Measurements from ENCODE around the gene MGST2. TPM values are rescaled to one million over a fixed set of nuclear protein-coding genes. Genes with fewer than 3 reads are reported as not detected.
"Not testable (repeated sequence)": the region's sequence is repeated elsewhere in the genome, so short reads cannot be mapped to it uniquely, and the experiment has no call there.

MGST2 gene
- total RNA-seq, 1 donor from 2014 or later = 106 TPM

- DNase-seq = no peak
- no peak for ATAC-seq (ENCODE audit: poor library complexity)
- intact Hi-C loops (cut with DNase I) = no loop called here
Measured at GRCh38 chr4:139689093-139689722, 23.6 kb downstream of the MGST2 start.

- no peak for ATAC-seq (ENCODE audit: poor library complexity)
- DNase-seq = no peak
- intact Hi-C loops (cut with DNase I) = no loop called here
Measured at GRCh38 chr4:139690419-139690818, 24.8 kb downstream of the MGST2 start.

- ATAC-seq (ENCODE audit: poor library complexity) = peak; percentile 87
- DNase-seq = no peak
- intact Hi-C loops (cut with DNase I) = no loop called here
Measured at GRCh38 chr4:139692309-139693012, 26.8 kb downstream of the MGST2 start.

GRCh38 chr4:139694522-139695107 is 29.0 kb downstream of the MGST2 start:
- DNase-seq (no peak), ATAC-seq (ENCODE audit: poor library complexity) (no peak)
- intact Hi-C loops (cut with DNase I) = no loop called here

GRCh38 chr4:139696491-139696890 is 30.9 kb downstream of the MGST2 start:
- ATAC-seq (ENCODE audit: poor library complexity) (no peak), DNase-seq (no peak)
- intact Hi-C loops (cut with DNase I) = no loop called here

GRCh38 chr4:139698167-139698925 is 32.7 kb downstream of the MGST2 start:
- DNase-seq; ATAC-seq (ENCODE audit: poor library complexity); intact Hi-C loops (cut with DNase I): not testable (repeated sequence)

- no peak for DNase-seq
- intact Hi-C loops (cut with DNase I) = no loop called here
- ATAC-seq (ENCODE audit: poor library complexity) = no peak
Measured at GRCh38 chr4:139700568-139700967, 34.9 kb downstream of the MGST2 start.

GRCh38 chr4:139704915-139705485 is 39.4 kb downstream of the MGST2 start:
- intact Hi-C loops (cut with DNase I) = no loop called here
- DNase-seq (no peak), ATAC-seq (ENCODE audit: poor library complexity) (no peak)

- intact Hi-C loops (cut with DNase I) = no loop called here
- ATAC-seq (ENCODE audit: poor library complexity) (no peak), DNase-seq (no peak)
Measured at GRCh38 chr4:139709660-139710059, 44.0 kb downstream of the MGST2 start.

- intact Hi-C loops (cut with DNase I) = no loop called here
- DNase-seq = no peak
- ATAC-seq (ENCODE audit: poor library complexity) = no peak
Measured at GRCh38 chr4:139710073-139710472, 44.5 kb downstream of the MGST2 start.

GRCh38 chr4:139711461-139711860 is 45.8 kb downstream of the MGST2 start:
- DNase-seq (no peak), ATAC-seq (ENCODE audit: poor library complexity) (no peak)
- intact Hi-C loops (cut with DNase I) = no loop called here

GRCh38 chr4:139712882-139713281 is 47.3 kb downstream of the MGST2 start:
- ATAC-seq (ENCODE audit: poor library complexity) (peak; percentile 56), DNase-seq (no peak)
- intact Hi-C loops (cut with DNase I) = no loop called here

- intact Hi-C loops (cut with DNase I) = no loop called here
- ATAC-seq (ENCODE audit: poor library complexity) (peak; percentile 32), DNase-seq (peak; percentile 18)
Measured at GRCh38 chr4:139715746-139716391, 50.2 kb downstream of the MGST2 start.

GRCh38 chr4:139718358-139718757 is 52.7 kb downstream of the MGST2 start:
- ATAC-seq (ENCODE audit: poor library complexity) = no peak
- intact Hi-C loops (cut with DNase I) = no loop called here

GRCh38 chr4:139718833-139719232 is 53.2 kb downstream of the MGST2 start:
- intact Hi-C loops (cut with DNase I) = no loop called here
- DNase-seq (peak; percentile 27), ATAC-seq (ENCODE audit: poor library complexity) (no peak)

More at GRCh38 chr4:139718358-139718757, 52.7 kb downstream of the MGST2 start:
- DNase-seq = peak; percentile 23

GRCh38 chr4:139719381-139720101 is 53.9 kb downstream of the MGST2 start:
- no peak for ATAC-seq (ENCODE audit: poor library complexity)

GRCh38 chr4:139720806-139721205 is 55.2 kb downstream of the MGST2 start:
- intact Hi-C loops (cut with DNase I) = loop anchor here (10.0 kb wide), 1 partner anchor 334 kb away; no protein-coding TSS in a partner anchor

More at GRCh38 chr4:139719381-139720101, 53.9 kb downstream of the MGST2 start:
- intact Hi-C loops (cut with DNase I) = loop anchor here (10.0 kb wide), 1 partner anchor 335 kb away; no protein-coding TSS in a partner anchor
- peak; percentile 26 for DNase-seq

GRCh38 chr4:139721789-139722188 is 56.2 kb downstream of the MGST2 start:
- intact Hi-C loops (cut with DNase I) = loop anchor here (10.0 kb wide), 1 partner anchor 333 kb away; no protein-coding TSS in a partner anchor
- ATAC-seq (ENCODE audit: poor library complexity) (no peak), DNase-seq (no peak)

More at GRCh38 chr4:139720806-139721205, 55.2 kb downstream of the MGST2 start:
- no peak for ATAC-seq (ENCODE audit: poor library complexity)
- DNase-seq = no peak
